Stomach (tissue), 9 donors: ENCODE data around the gene SLC16A10. TPM values are rescaled to one million over a fixed set of nuclear protein-coding genes. Genes with fewer than 3 reads are reported as not detected.
"Not testable (repeated sequence)": the region's sequence is repeated elsewhere in the genome, so short reads cannot be mapped to it uniquely, and the experiment has no call there.

Experiments used
- DNase-seq, 2 donors: peaks; one replicate each; pipeline versions ENCODE4 v3.0.0 to v3.0.0-alpha.2; 2013 to 2019
- H3K27ac ChIP-seq, 5 donors: fragments of 200-600 bp in 4 of 5; sonication (generic) in 4 of 5; one replicate each; pipeline ENCODE4 v1.5.1; 2013 to 2019; ENCODE audit warnings: mild to moderate bottlenecking in 1 of 5, moderate library complexity in 1 of 5
- H3K27me3 ChIP-seq, 3 donors: fragments of 200-600 bp; sonication (generic); one replicate each; pipeline ENCODE4 v1.5.1; 2017 to 2019; ENCODE audit warnings: mixed run types in 1 of 3
- H3K36me3 ChIP-seq, 4 donors: fragments of 200-600 bp; sonication (generic); 1 replicate in 3 of 4; 2 replicates in 1 of 4; pipeline ENCODE4 v1.5.1; 2016 to 2019
- H3K4me1 ChIP-seq, 4 donors: fragments of 200-600 bp; sonication (generic); one replicate each; pipeline ENCODE4 v1.5.1; 2016 to 2019
- H3K4me3 ChIP-seq, 4 donors: fragments of 200-600 bp; sonication (generic) in 3 of 4; one replicate each; pipeline ENCODE4 v1.5.1; 2016 to 2019; ENCODE audit warnings: mild to moderate bottlenecking in 1 of 4
- H3K9me3 ChIP-seq, 4 donors: fragments of 200-600 bp; sonication (generic); one replicate each; pipeline ENCODE4 v1.5.1; 2016 to 2019
- CTCF ChIP-seq, 7 experiments: fragments of 450-650 bp in 4 of 7; fragments of 200-600 bp in 3 of 7; sonication (generic) in 3 of 7; IDR thresholded peaks; one replicate each; pipeline ENCODE4 v1.5.1; 2016 to 2019; ENCODE audit warnings: antibody characterized with exemption in 7 of 7, control low read depth in 2 of 7, mild to moderate bottlenecking in 1 of 7
- EP300 ChIP-seq: sonication (generic); formaldehyde crosslinking; IDR thresholded peaks from one replicate; pipeline ENCODE4 v1.6.1; 2017; ENCODE audit warnings: antibody characterized with exemption
- POLR2A ChIP-seq, 4 donors: fragments of 450-650 bp; IDR thresholded peaks; one replicate each; pipeline ENCODE4 v1.6.1; 2016; ENCODE audit warnings: antibody characterized with exemption in 4 of 4, control low read depth in 2 of 4, mild to moderate bottlenecking in 1 of 4, moderate library complexity in 1 of 4
- POLR2AphosphoS5 ChIP-seq, 3 donors: sonication (generic); formaldehyde crosslinking; IDR thresholded peaks; one replicate each; pipeline ENCODE4 v1.6.1; 2016; ENCODE audit warnings: antibody characterized with exemption in 3 of 3
- WGBS, 5 donors: extraction: QIAGEN DNeasy Blood & Tissue Kit in 3 of 5; methylation state at CpG; one replicate each; pipeline versions ENCODE4 v1.1.5 to v1.1.7; 2013 to 2018; 5-methylcytosine and 5-hydroxymethylcytosine counted together
- intact Hi-C: fragments of 100-400 bp; cut with DNase I; formaldehyde crosslinking; loops from one replicate; pipeline ENCODE4 v1.15.1; 2023; ENCODE audit warnings: low total_unique reads
- polyA plus RNA-seq, 3 donors: library from polyadenylated mRNA; stranded (reverse); fragments of 200-250 nt; gene quantifications; one replicate each; pipeline ENCODE4 v1.2.3, GENCODE V29; 2013
- total RNA-seq, 5 donors: library from RNA; depleted of rRNA; stranded (reverse); fragments of >200 nt; gene quantifications; one replicate each; pipeline versions ENCODE4 v1.1.0 to v1.2.3, GENCODE V29; 2014 to 2016
- donor health status: healthy with polysubstance abuse.
- donor health status: Bipolar disorder and iron deficiency.
- donor health status: healthy.

SLC16A10 gene
- total and polyA plus RNA-seq, 8 donors: 0.46 to 206 (median 8.5) TPM

GRCh38 chr6:111190637-111191036, 103.3 kb downstream of the SLC16A10 start:
- WGBS, 5 donors: 93 to 97% (median 96%) methylated on average over 2 to 3 of the region's 3 CpGs
- Histone ChIP-seq H3K4me3 (no peak overlapping the region), H3K27me3 (no peaks in the 10 kb centered on the region), H3K4me1 (no peaks in the 10 kb centered on the region), H3K27ac (no peak overlapping the region), H3K9me3 (no peaks in the 10 kb centered on the region), H3K36me3 (no peaks in the 10 kb centered on the region)
- TF ChIP-seq EP300: no peak
- TF ChIP-seq CTCF (IDR thresholded peaks at IDR 0.05): no peak
- no peak for TF ChIP-seq POLR2A (IDR thresholded peaks at IDR 0.05)
- TF ChIP-seq POLR2AphosphoS5 (IDR thresholded peaks at IDR 0.05): no peak
- intact Hi-C loops: no loop called here
- DNase-seq: no peak

- intact Hi-C loops, DNase-seq, H3K27me3 ChIP-seq: not testable (repeated sequence)
Observed at GRCh38 chr6:111191136-111191535, 103.8 kb downstream of the SLC16A10 start.

GRCh38 chr6:111192911-111193555, 105.7 kb downstream of the SLC16A10 start:
- no peaks in the 10 kb centered on the region for H3K9me3 ChIP-seq
- no peak for TF ChIP-seq EP300
- TF ChIP-seq POLR2AphosphoS5 (IDR thresholded peaks at IDR 0.05): no peak
- TF ChIP-seq POLR2A (IDR thresholded peaks at IDR 0.05): no peak
- TF ChIP-seq CTCF (IDR thresholded peaks at IDR 0.05): no peak
- H3K4me3 ChIP-seq: no peak overlapping the region
- intact Hi-C loops: no loop called here
- H3K27ac ChIP-seq: no peak overlapping the region
- H3K27me3 ChIP-seq: no peaks in the 10 kb centered on the region
- no peaks in the 10 kb centered on the region for H3K4me1 ChIP-seq
- DNase-seq: no peak
- no peaks in the 10 kb centered on the region for H3K36me3 ChIP-seq

More at GRCh38 chr6:111191136-111191535, 103.8 kb downstream of the SLC16A10 start:
- not testable (repeated sequence) for H3K36me3 ChIP-seq, H3K4me1 ChIP-seq, H3K4me3 ChIP-seq, H3K9me3 ChIP-seq, H3K27ac ChIP-seq

- no peaks in the 10 kb centered on the region for H3K27me3 ChIP-seq
- H3K9me3 ChIP-seq: no peaks in the 10 kb centered on the region
- H3K4me3 ChIP-seq: no peak overlapping the region
- no peak overlapping the region for H3K27ac ChIP-seq
- no peaks in the 10 kb centered on the region for H3K36me3 ChIP-seq
- TF ChIP-seq CTCF (IDR thresholded peaks at IDR 0.05) (no peak), EP300 (no peak), POLR2AphosphoS5 (IDR thresholded peaks at IDR 0.05) (no peak), POLR2A (IDR thresholded peaks at IDR 0.05) (no peak)
- peaks cover 0 to 8% (median 3%) of the 10 kb centered on the region in 4 donors for H3K4me1 ChIP-seq
- intact Hi-C loops: no loop called here
- DNase-seq: no peak
Observed at GRCh38 chr6:111195656-111196055, 108.4 kb downstream of the SLC16A10 start.

- intact Hi-C loops: no loop called here
- H3K36me3 ChIP-seq: no peaks in the 10 kb centered on the region
- H3K27me3 ChIP-seq: no peaks in the 10 kb centered on the region
- H3K4me3 ChIP-seq: no peak overlapping the region
- H3K4me1 ChIP-seq: peaks cover 0 to 17% (median 8%) of the 10 kb centered on the region in 4 donors
- H3K27ac ChIP-seq: no peak overlapping the region
- 92 to 98% (median 93%) methylated on average over 3 of the region's 3 CpGs for WGBS, 5 donors
- TF ChIP-seq POLR2A (IDR thresholded peaks at IDR 0.05): no peak
- DNase-seq: no peak
- no peaks in the 10 kb centered on the region for H3K9me3 ChIP-seq
Observed at GRCh38 chr6:111198841-111199240, 111.5 kb downstream of the SLC16A10 start.
